ENCODE measurements around the gene ATP8B3.

ATP8B3 gene

GRCh38 chr19:1836458-1837221 lies 24.6 kb upstream of the ATP8B3 start:
- in situ Hi-C loops (cut with MboI; ENCODE audit: low sequenced_read_pairs) = no loop called here

- in situ Hi-C loops (cut with MboI; ENCODE audit: low sequenced_read_pairs) = no loop called here
Observed at GRCh38 chr19:1833540-1833939, 21.5 kb upstream of the ATP8B3 start.

GRCh38 chr19:1832046-1832663 lies 20.1 kb upstream of the ATP8B3 start:
- in situ Hi-C loops (cut with MboI; ENCODE audit: low sequenced_read_pairs) = no loop called here

- in situ Hi-C loops (cut with MboI; ENCODE audit: low sequenced_read_pairs) = no loop called here
Observed at GRCh38 chr19:1830978-1831377, 18.9 kb upstream of the ATP8B3 start.

GRCh38 chr19:1830568-1830967 lies 18.5 kb upstream of the ATP8B3 start:
- in situ Hi-C loops (cut with MboI; ENCODE audit: low sequenced_read_pairs) = no loop called here

GRCh38 chr19:1829958-1830357 lies 17.9 kb upstream of the ATP8B3 start:
- in situ Hi-C loops (cut with MboI; ENCODE audit: low sequenced_read_pairs) = no loop called here

- in situ Hi-C loops (cut with MboI; ENCODE audit: low sequenced_read_pairs) = no loop called here
Observed at GRCh38 chr19:1828279-1829238, 16.5 kb upstream of the ATP8B3 start.

- in situ Hi-C loops (cut with MboI; ENCODE audit: low sequenced_read_pairs) = no loop called here
Observed at GRCh38 chr19:1827566-1828278, 15.6 kb upstream of the ATP8B3 start.

GRCh38 chr19:1826557-1827521 lies 14.8 kb upstream of the ATP8B3 start:
- in situ Hi-C loops (cut with MboI; ENCODE audit: low sequenced_read_pairs) = no loop called here

GRCh38 chr19:1825909-1826556 lies 14.0 kb upstream of the ATP8B3 start:
- in situ Hi-C loops (cut with MboI; ENCODE audit: low sequenced_read_pairs) = no loop called here

- in situ Hi-C loops (cut with MboI; ENCODE audit: low sequenced_read_pairs) = no loop called here
Observed at GRCh38 chr19:1824252-1824622, 12.2 kb upstream of the ATP8B3 start.

GRCh38 chr19:1823539-1824251 lies 11.6 kb upstream of the ATP8B3 start:
- in situ Hi-C loops (cut with MboI; ENCODE audit: low sequenced_read_pairs) = no loop called here

GRCh38 chr19:1823020-1823419 lies 10.9 kb upstream of the ATP8B3 start:
- in situ Hi-C loops (cut with MboI; ENCODE audit: low sequenced_read_pairs) = no loop called here

GRCh38 chr19:1822210-1822609 lies 10.1 kb upstream of the ATP8B3 start:
- in situ Hi-C loops (cut with MboI; ENCODE audit: low sequenced_read_pairs) = no loop called here

GRCh38 chr19:1819341-1820255 lies 7.5 kb upstream of the ATP8B3 start:
- in situ Hi-C loops (cut with MboI; ENCODE audit: low sequenced_read_pairs) = no loop called here

GRCh38 chr19:1818549-1819195 lies 6.6 kb upstream of the ATP8B3 start:
- in situ Hi-C loops (cut with MboI; ENCODE audit: low sequenced_read_pairs) = no loop called here

GRCh38 chr19:1817553-1818179 lies 5.6 kb upstream of the ATP8B3 start:
- in situ Hi-C loops (cut with MboI; ENCODE audit: low sequenced_read_pairs) = no loop called here

Data from HL-60/S4 treated with retinoic acid at 250 ng/mL for 4 days and 3 days (cell line).